NB4 (cell line): ENCODE data around the gene SHC1.

Experiments used
- MAX ChIP-seq: IDR thresholded peaks from 2 replicates; pipeline ENCODE4 v1.6.1; 2011; ENCODE audit warnings: low read depth, low read length
- POLR2A ChIP-seq: IDR thresholded peaks from 2 replicates; pipeline ENCODE4 v1.6.1; 2011; ENCODE audit warnings: mild to moderate bottlenecking; ENCODE audit not compliant: insufficient read length; ENCODE audit errors: extremely low read depth
- TF ChIP-seq, protein P1 (sequence below): IDR thresholded peaks from one replicate; pipeline ENCODE4 v1.5.1; 2012; ENCODE audit warnings: low read depth, low read length

GRCh38 chr1:154943649-154944400 lies 26.7 kb downstream of the SHC1 start:
- TF ChIP-seq, protein P1, sequence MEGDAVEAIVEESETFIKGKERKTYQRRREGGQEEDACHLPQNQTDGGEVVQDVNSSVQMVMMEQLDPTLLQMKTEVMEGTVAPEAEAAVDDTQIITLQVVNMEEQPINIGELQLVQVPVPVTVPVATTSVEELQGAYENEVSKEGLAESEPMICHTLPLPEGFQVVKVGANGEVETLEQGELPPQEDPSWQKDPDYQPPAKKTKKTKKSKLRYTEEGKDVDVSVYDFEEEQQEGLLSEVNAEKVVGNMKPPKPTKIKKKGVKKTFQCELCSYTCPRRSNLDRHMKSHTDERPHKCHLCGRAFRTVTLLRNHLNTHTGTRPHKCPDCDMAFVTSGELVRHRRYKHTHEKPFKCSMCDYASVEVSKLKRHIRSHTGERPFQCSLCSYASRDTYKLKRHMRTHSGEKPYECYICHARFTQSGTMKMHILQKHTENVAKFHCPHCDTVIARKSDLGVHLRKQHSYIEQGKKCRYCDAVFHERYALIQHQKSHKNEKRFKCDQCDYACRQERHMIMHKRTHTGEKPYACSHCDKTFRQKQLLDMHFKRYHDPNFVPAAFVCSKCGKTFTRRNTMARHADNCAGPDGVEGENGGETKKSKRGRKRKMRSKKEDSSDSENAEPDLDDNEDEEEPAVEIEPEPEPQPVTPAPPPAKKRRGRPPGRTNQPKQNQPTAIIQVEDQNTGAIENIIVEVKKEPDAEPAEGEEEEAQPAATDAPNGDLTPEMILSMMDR: peak; percentile 85
- TF ChIP-seq POLR2A: no peak
- TF ChIP-seq MAX: no peak
